Trophoblast cell (in vitro differentiated cells and primary cell): ENCODE results near the gene REV3L.
"Not testable (repeated sequence)": the region's sequence is repeated elsewhere in the genome, so short reads cannot be mapped to it uniquely, and the experiment has no call there.

Experiments
- DNase-seq, 2 donors: peaks; one replicate each; pipeline ENCODE4 v3.0.0-alpha.2; 2016
- H2AFZ ChIP-seq: 2 replicates; pipeline ENCODE4 v1.6.1; 2013; ENCODE audit warnings: low read length, moderate library complexity, mild to moderate bottlenecking; ENCODE audit not compliant: insufficient read depth, poor library complexity
- H2AK5ac ChIP-seq: 2 replicates; pipeline ENCODE4 v1.6.1; 2013; ENCODE audit warnings: mild to moderate bottlenecking, low read length
- H2BK120ac ChIP-seq: 2 replicates; pipeline ENCODE4 v1.6.1; 2013; ENCODE audit warnings: low read length, mild to moderate bottlenecking, moderate library complexity; ENCODE audit not compliant: insufficient read depth, poor library complexity
- H2BK12ac ChIP-seq: 2 replicates; pipeline ENCODE4 v1.6.1; 2013; ENCODE audit warnings: mild to moderate bottlenecking, low read length, moderate library complexity
- H2BK5ac ChIP-seq: 2 replicates; pipeline ENCODE4 v1.6.1; 2013; ENCODE audit warnings: low read length, low read depth, moderate library complexity, mild to moderate bottlenecking; ENCODE audit not compliant: poor library complexity
- H3K14ac ChIP-seq: 2 replicates; pipeline ENCODE4 v1.6.1; 2013; ENCODE audit warnings: mild to moderate bottlenecking, low read length
- H3K18ac ChIP-seq: 2 replicates; pipeline ENCODE4 v1.6.1; 2013; ENCODE audit warnings: mild to moderate bottlenecking, low read length
- H3K23ac ChIP-seq: 2 replicates; pipeline ENCODE4 v1.6.1; 2013; ENCODE audit warnings: low read length
- H3K27ac ChIP-seq: 2 replicates; pipeline ENCODE4 v1.5.1; 2013; ENCODE audit warnings: low read depth, mild to moderate bottlenecking, inconsistent platforms, low read length, moderate library complexity
- H3K27me3 ChIP-seq: 2 replicates; pipeline ENCODE4 v1.6.1; 2013; ENCODE audit warnings: inconsistent platforms, mild to moderate bottlenecking, low read length, moderate library complexity; ENCODE audit not compliant: insufficient read depth
- H3K36me3 ChIP-seq, 2 experiments: 1 replicate in 1 of 2; 2 replicates in 1 of 2; pipeline ENCODE4 v1.6.1; 2013; ENCODE audit warnings: low read length in 2 of 2, mild to moderate bottlenecking in 2 of 2, moderate library complexity in 1 of 2; ENCODE audit not compliant: insufficient read depth in 2 of 2, control insufficient read depth in 1 of 2
- H3K4ac ChIP-seq: 2 replicates; pipeline ENCODE4 v1.6.1; 2013; ENCODE audit warnings: low read depth, mild to moderate bottlenecking, low read length, moderate library complexity
- H3K4me1 ChIP-seq, 2 experiments: 1 replicate in 1 of 2; 2 replicates in 1 of 2; pipeline ENCODE4 v1.6.1; 2013; ENCODE audit warnings: low read length in 2 of 2, mild to moderate bottlenecking in 2 of 2, moderate library complexity in 1 of 2; ENCODE audit not compliant: insufficient read depth in 2 of 2, control insufficient read depth in 1 of 2
- H3K4me2 ChIP-seq: 2 replicates; pipeline ENCODE4 v1.6.1; 2013; ENCODE audit warnings: inconsistent platforms, mild to moderate bottlenecking, low read length, moderate library complexity
- H3K4me3 ChIP-seq: 2 replicates; pipeline ENCODE4 v1.5.1; 2013; ENCODE audit warnings: mild to moderate bottlenecking, low read depth, low read length, inconsistent platforms
- H3K79me1 ChIP-seq: one replicate; pipeline ENCODE4 v1.6.1; 2013; ENCODE audit warnings: low read length
- H3K79me2 ChIP-seq: 2 replicates; pipeline ENCODE4 v1.6.1; 2013; ENCODE audit warnings: low read length, mild to moderate bottlenecking; ENCODE audit not compliant: control insufficient read depth, insufficient read depth, poor library complexity
- H3K9ac ChIP-seq: 2 replicates; pipeline ENCODE4 v1.6.1; 2013; ENCODE audit warnings: mild to moderate bottlenecking, low read length
- H3K9me3 ChIP-seq: 2 replicates; pipeline ENCODE4 v1.6.1; 2013; ENCODE audit warnings: low read depth, mild to moderate bottlenecking, control low read depth, inconsistent platforms, low read length; ENCODE audit not compliant: insufficient read depth
- H4K12ac ChIP-seq: 2 replicates; pipeline ENCODE4 v1.6.1; 2013; ENCODE audit warnings: low read depth, mild to moderate bottlenecking, low read length, moderate library complexity
- H4K8ac ChIP-seq: 2 replicates; pipeline ENCODE4 v1.6.1; 2013; ENCODE audit warnings: low read depth, mild to moderate bottlenecking, low read length, moderate library complexity
- H4K91ac ChIP-seq: one replicate; pipeline ENCODE4 v1.6.1; 2013; ENCODE audit warnings: low read depth, mild to moderate bottlenecking, low read length, moderate library complexity
- WGBS: extraction: QIAGEN DNeasy Blood & Tissue Kit; methylation state at CpG from one replicate; pipeline ENCODE4 v1.1.7; 2013; ENCODE audit warnings: missing lambda C conversion rate; ENCODE audit not compliant: insufficient read length, insufficient coverage; ENCODE audit errors: extremely low coverage; 5-methylcytosine and 5-hydroxymethylcytosine counted together

The REV3L gene

GRCh38 chr6:111256646-111257045 is 226.4 kb downstream of the REV3L start:
- no peak overlapping the region for H3K27ac ChIP-seq
- peaks cover 8% of the 10 kb centered on the region for H3K79me1 ChIP-seq

GRCh38 chr6:111255838-111256237 is 227.2 kb downstream of the REV3L start:
- not testable (repeated sequence) for H3K9ac ChIP-seq, H3K36me3 ChIP-seq, H3K9me3 ChIP-seq, H3K4ac ChIP-seq, H3K4me1 ChIP-seq, DNase-seq, H2BK120ac ChIP-seq, H2AK5ac ChIP-seq, H2AFZ ChIP-seq, H3K79me2 ChIP-seq, H2BK12ac ChIP-seq, H3K23ac ChIP-seq, H3K27me3 ChIP-seq, H4K91ac ChIP-seq, H2BK5ac ChIP-seq, H3K4me2 ChIP-seq, H3K27ac ChIP-seq, H3K4me3 ChIP-seq, H4K12ac ChIP-seq, H4K8ac ChIP-seq, H3K79me1 ChIP-seq, H3K18ac ChIP-seq, H3K14ac ChIP-seq
- no CpG with 5 or more reads among the region's 2 CpGs for WGBS

More at GRCh38 chr6:111256646-111257045, 226.4 kb downstream of the REV3L start:
- H3K23ac ChIP-seq: no peak overlapping the region
- no peak overlapping the region for H2BK120ac ChIP-seq
- no peak overlapping the region for H3K9ac ChIP-seq
- H2BK12ac ChIP-seq: no peak overlapping the region
- H3K79me2 ChIP-seq: peaks cover 10% of the 10 kb centered on the region
- H4K91ac ChIP-seq: no peak overlapping the region
- H3K4me1 ChIP-seq: peaks cover 3 to 7% of the 10 kb centered on the region in 2 experiments
- H2AK5ac ChIP-seq: no peak overlapping the region
- no peak overlapping the region for H3K4ac ChIP-seq
- H3K18ac ChIP-seq: no peak overlapping the region
- no peak overlapping the region for H2AFZ ChIP-seq
- no peak for DNase-seq
- H3K4me3 ChIP-seq: no peak overlapping the region
- no peak overlapping the region for H4K12ac ChIP-seq
- no peak overlapping the region for H3K4me2 ChIP-seq
- H4K8ac ChIP-seq: no peak overlapping the region
- peaks cover 0 to 2% of the 10 kb centered on the region in 2 experiments for H3K36me3 ChIP-seq
- H3K9me3 ChIP-seq: no peaks in the 10 kb centered on the region
- no peak overlapping the region for H3K14ac ChIP-seq
- H3K27me3 ChIP-seq: no peaks in the 10 kb centered on the region
- no peak overlapping the region for H2BK5ac ChIP-seq

- H3K27ac ChIP-seq: no peak overlapping the region
- WGBS: no CpG with 5 or more reads among the region's 6 CpGs
- no peak overlapping the region for H2BK12ac ChIP-seq
- H3K18ac ChIP-seq: no peak overlapping the region
- H4K8ac ChIP-seq: no peak overlapping the region
- no peak overlapping the region for H4K12ac ChIP-seq
- H2AFZ ChIP-seq: no peak overlapping the region
- H3K4ac ChIP-seq: no peak overlapping the region
- no peak overlapping the region for H2AK5ac ChIP-seq
- H3K79me2 ChIP-seq: peaks cover 5% of the 10 kb centered on the region
- no peak overlapping the region for H2BK120ac ChIP-seq
- H3K9ac ChIP-seq: no peak overlapping the region
- H4K91ac ChIP-seq: no peak overlapping the region
- H3K14ac ChIP-seq: no peak overlapping the region
- no peaks in the 10 kb centered on the region for H3K27me3 ChIP-seq
- H3K4me1 ChIP-seq: no peaks in the 10 kb centered on the region
- H3K4me3 ChIP-seq: no peak overlapping the region
- no peaks in the 10 kb centered on the region for H3K9me3 ChIP-seq
- H3K23ac ChIP-seq: no peak overlapping the region
- no peak for DNase-seq
- H3K4me2 ChIP-seq: no peak overlapping the region
- no peak overlapping the region for H2BK5ac ChIP-seq
- no peaks in the 10 kb centered on the region for H3K36me3 ChIP-seq
- H3K79me1 ChIP-seq: peaks cover 4% of the 10 kb centered on the region
Measured at GRCh38 chr6:111254779-111255166, 228.2 kb downstream of the REV3L start.

- Histone ChIP-seq H3K4me2 (no peak overlapping the region), H2BK12ac (no peak overlapping the region), H3K27me3 (no peaks in the 10 kb centered on the region), H4K91ac (no peak overlapping the region), H2BK5ac (no peak overlapping the region), H3K23ac (no peak overlapping the region), H3K79me2 (no peaks in the 10 kb centered on the region), H3K18ac (no peak overlapping the region), H3K14ac (no peak overlapping the region), H3K9ac (no peak overlapping the region), H3K4me3 (no peak overlapping the region), H3K79me1 (peaks cover under 1% of the 10 kb centered on the region), H4K12ac (no peak overlapping the region), H3K27ac (no peak overlapping the region), H3K4ac (no peak overlapping the region), H4K8ac (no peak overlapping the region), H2AK5ac (no peak overlapping the region), H3K9me3 (no peaks in the 10 kb centered on the region), H3K4me1 (no peaks in the 10 kb centered on the region), H3K36me3 (no peaks in the 10 kb centered on the region), H2BK120ac (no peak overlapping the region), H2AFZ (no peak overlapping the region)
- WGBS: no CpG with 5 or more reads among the region's 9 CpGs
- no peak for DNase-seq
Measured at GRCh38 chr6:111254004-111254778, 228.8 kb downstream of the REV3L start.
